Right lobe of liver (tissue), 6 donors: ENCODE measurements around the gene CRISP3. TPM values are rescaled to one million over a fixed set of nuclear protein-coding genes. Genes with fewer than 3 reads are reported as not detected.

Experiments used
- ATAC-seq, 4 donors: fragments of 200-7000 bp; cut with Tn5 transposase; one replicate each; pipeline ENCODE4 v1.9.1; 2020; ENCODE audit warnings: mild to moderate bottlenecking in 4 of 4, moderate library complexity in 4 of 4
- DNase-seq, 3 donors: peaks; one replicate each; pipeline ENCODE4 v3.0.0-alpha.2; 2020
- H3K27ac ChIP-seq, 3 donors: fragments of 200-600 bp; one replicate each; pipeline ENCODE4 v1.8.0; 2022
- H3K27me3 ChIP-seq, 2 donors: fragments of 200-600 bp; one replicate each; pipeline ENCODE4 v1.8.0; 2022
- H3K36me3 ChIP-seq, 4 donors: fragments of 200-600 bp; sonication (generic) in 1 of 4; one replicate each; pipeline versions ENCODE4 v1.5.1 to v1.8.0; 2017 to 2022; ENCODE audit warnings: control low read depth in 1 of 4
- H3K4me1 ChIP-seq, 4 donors: fragments of 200-600 bp; sonication (generic) in 1 of 4; one replicate each; pipeline versions ENCODE4 v1.5.1 to v1.8.0; 2017 to 2022; ENCODE audit warnings: control low read depth in 1 of 4
- H3K4me3 ChIP-seq, 3 donors: fragments of 200-600 bp; one replicate each; pipeline ENCODE4 v1.8.0; 2022
- H3K9me3 ChIP-seq, 4 donors: fragments of 200-600 bp; sonication (generic) in 1 of 4; one replicate each; pipeline versions ENCODE4 v1.5.1 to v1.8.0; 2017 to 2022; ENCODE audit warnings: control low read depth in 1 of 4
- POLR2A ChIP-seq: fragments of 450-650 bp; IDR thresholded peaks from one replicate; pipeline ENCODE4 v1.6.1; 2017; ENCODE audit warnings: antibody characterized with exemption, mild to moderate bottlenecking
- whole genome bisulfite sequencing: methylation state at CpG from one replicate; pipeline ENCODE4 v1.1.6; 2018; ENCODE audit warnings: low coverage, low lambda C conversion rate; ENCODE audit not compliant: insufficient coverage; ENCODE audit errors: missing lambda C conversion rate; 5-methylcytosine and 5-hydroxymethylcytosine counted together
- intact Hi-C, 2 donors: fragments of 100-400 bp; cut with DNase I; formaldehyde crosslinking; loops; one replicate each; pipeline versions ENCODE4 v1.11.2 to v1.14.1; 2022
- long read RNA-seq: library from polyadenylated mRNA; unstranded; transcript quantifications from one replicate; pipeline ENCODE4 v2.0.0, GENCODE V29; 2019
- total RNA-seq, 6 experiments: library from RNA; depleted of rRNA in 2 of 6; stranded (reverse); fragments of >200 nt in 2 of 6; fragmentation: NEBNext Ultra II Directional in 3 of 6; extraction: Animal tissue kit (Norgen Biotek cat#: 25700) in 3 of 6; gene quantifications; one replicate each; pipeline versions ENCODE4 v1.1.0 to v1.2.4, GENCODE V29; 2016 to 2023
- TF ChIP-seq, protein P1 (sequence below), 4 donors: fragments of 200-600 bp in 3 of 4; fragments of 450-650 bp in 1 of 4; IDR thresholded peaks; one replicate each; pipeline versions ENCODE4 v1.5.1 to v1.8.0; 2016 to 2022; ENCODE audit warnings: antibody characterized with exemption in 4 of 4, mild to moderate bottlenecking in 2 of 4
- donor health status: DM: no; HTN: yes; CAD: no.
- donor health status: DM: no; HTN: no; CAD: no.
- donor health status: DM: no; HTN: no; CAD: no.
- donor health status: DM: no; HTN: yes; CAD: no.
- donor health status: DM: no; HTN: yes; CAD: no.

The CRISP3 gene, protein sequence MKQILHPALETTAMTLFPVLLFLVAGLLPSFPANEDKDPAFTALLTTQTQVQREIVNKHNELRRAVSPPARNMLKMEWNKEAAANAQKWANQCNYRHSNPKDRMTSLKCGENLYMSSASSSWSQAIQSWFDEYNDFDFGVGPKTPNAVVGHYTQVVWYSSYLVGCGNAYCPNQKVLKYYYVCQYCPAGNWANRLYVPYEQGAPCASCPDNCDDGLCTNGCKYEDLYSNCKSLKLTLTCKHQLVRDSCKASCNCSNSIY
- total RNA-seq, result 1 to 10 TPM in 1 of 6 experiments, under 1 TPM in 4, not detected in 1; 0.21 to 2.3 (median 0.24) TPM
- long read RNA-seq, result 0 reads

DNA sequence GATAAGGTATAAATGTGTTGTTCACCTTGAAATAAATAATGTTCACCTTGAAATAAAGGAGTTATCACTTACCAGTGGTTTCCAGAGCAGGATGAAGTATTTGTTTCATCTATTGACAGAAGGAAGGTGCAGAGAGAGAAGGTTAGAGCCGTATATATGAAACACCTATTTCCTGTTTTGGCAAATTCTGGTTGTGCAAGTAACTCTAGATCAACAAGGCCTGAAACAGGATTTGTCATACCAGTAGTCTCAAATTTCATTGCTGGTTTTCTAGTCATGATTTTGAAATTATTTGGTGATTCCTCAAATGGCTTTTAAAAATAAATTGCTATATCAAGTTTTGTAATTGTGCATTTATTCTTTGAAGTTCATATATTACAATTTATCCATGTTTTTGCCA lies at the start of gene CRISP3:
Gene CRISP3 (minus strand): TSS at position 130 of the 400 bp plus-strand sequence. CDS start 21 bp downstream, at position 109.
- H3K9me3 ChIP-seq, result no peaks in the 10 kb centered on the region
- H3K36me3 ChIP-seq, result no peaks in the 10 kb centered on the region
- DNase-seq (no peak), ATAC-seq (no peak)
- H3K4me3 ChIP-seq, result no peak within 1 kb of the TSS
- H3K27ac ChIP-seq, result no peak within 1 kb of the TSS
- H3K27me3 ChIP-seq, result no peaks in the 10 kb centered on the region
- TF ChIP-seq POLR2A, result no peak
- TF ChIP-seq, protein P1, sequence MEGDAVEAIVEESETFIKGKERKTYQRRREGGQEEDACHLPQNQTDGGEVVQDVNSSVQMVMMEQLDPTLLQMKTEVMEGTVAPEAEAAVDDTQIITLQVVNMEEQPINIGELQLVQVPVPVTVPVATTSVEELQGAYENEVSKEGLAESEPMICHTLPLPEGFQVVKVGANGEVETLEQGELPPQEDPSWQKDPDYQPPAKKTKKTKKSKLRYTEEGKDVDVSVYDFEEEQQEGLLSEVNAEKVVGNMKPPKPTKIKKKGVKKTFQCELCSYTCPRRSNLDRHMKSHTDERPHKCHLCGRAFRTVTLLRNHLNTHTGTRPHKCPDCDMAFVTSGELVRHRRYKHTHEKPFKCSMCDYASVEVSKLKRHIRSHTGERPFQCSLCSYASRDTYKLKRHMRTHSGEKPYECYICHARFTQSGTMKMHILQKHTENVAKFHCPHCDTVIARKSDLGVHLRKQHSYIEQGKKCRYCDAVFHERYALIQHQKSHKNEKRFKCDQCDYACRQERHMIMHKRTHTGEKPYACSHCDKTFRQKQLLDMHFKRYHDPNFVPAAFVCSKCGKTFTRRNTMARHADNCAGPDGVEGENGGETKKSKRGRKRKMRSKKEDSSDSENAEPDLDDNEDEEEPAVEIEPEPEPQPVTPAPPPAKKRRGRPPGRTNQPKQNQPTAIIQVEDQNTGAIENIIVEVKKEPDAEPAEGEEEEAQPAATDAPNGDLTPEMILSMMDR (IDR thresholded peaks at IDR 0.05), result no peak
- intact Hi-C loops, result no loop called here
- H3K4me1 ChIP-seq, result no peaks in the 10 kb centered on the region
- 13% methylated on average over 1 of the region's 1 CpG for WGBS

DNA sequence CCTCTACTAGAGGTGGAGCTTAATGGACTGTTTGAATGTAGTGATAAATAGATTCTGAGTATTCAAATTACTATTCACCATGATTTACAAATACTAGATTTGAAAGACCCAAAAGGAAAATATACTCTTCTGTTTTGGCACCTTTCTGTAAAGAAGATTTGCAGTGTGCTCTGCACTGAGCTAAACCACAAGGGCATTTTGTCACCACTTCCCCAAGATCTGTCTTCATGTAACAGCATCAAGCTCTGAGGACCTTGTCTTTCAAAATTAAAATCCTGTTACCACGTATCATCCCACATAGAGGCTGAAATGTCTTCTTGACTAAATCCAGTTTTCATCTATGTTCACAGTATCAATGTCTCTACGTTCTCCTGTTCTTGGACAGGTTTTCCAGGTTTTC lies 46.2 kb upstream of the CRISP3 start:
- Histone ChIP-seq H3K4me3 (no peak overlapping the region), H3K27me3 (no peaks in the 10 kb centered on the region), H3K4me1 (no peaks in the 10 kb centered on the region), H3K27ac (no peak overlapping the region), H3K9me3 (no peaks in the 10 kb centered on the region), H3K36me3 (no peaks in the 10 kb centered on the region)
- DNase-seq, result no peak
- TF ChIP-seq, protein P1 (IDR thresholded peaks at IDR 0.05), result no peak
- no peak for TF ChIP-seq POLR2A
- no peak for ATAC-seq
- whole genome bisulfite sequencing, result 58% methylated on average over 2 of the region's 2 CpGs
- intact Hi-C loops, result no loop called here

DNA sequence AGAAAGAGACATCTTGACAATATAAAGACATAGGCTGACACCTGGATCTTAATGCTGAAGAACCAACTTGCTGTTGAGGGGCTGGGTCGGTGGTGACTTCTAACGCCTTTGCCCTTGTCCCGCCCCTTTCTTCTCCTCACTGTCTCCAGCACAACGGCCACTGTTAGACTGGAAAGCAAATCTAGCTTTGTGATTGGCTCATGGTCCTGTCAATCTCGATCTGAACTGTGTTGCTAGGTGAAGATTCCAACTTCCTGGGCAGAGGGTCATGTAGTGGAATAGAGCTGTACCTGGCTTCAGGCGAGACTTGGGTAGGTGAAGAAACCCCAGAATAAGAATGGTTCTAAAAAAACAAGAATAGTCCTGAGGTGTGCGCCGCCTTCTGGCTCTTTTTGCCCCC lies 43.0 kb upstream of the CRISP3 start, which contains the start of gene PGK2:
Gene PGK2 (minus strand): TSS at position 110 of the 400 bp plus-strand sequence. CDS start 98 bp downstream, at position 12.
- H3K27me3 ChIP-seq, result no peaks in the 10 kb centered on the region
- no peaks in the 10 kb centered on the region for H3K36me3 ChIP-seq

DNA sequence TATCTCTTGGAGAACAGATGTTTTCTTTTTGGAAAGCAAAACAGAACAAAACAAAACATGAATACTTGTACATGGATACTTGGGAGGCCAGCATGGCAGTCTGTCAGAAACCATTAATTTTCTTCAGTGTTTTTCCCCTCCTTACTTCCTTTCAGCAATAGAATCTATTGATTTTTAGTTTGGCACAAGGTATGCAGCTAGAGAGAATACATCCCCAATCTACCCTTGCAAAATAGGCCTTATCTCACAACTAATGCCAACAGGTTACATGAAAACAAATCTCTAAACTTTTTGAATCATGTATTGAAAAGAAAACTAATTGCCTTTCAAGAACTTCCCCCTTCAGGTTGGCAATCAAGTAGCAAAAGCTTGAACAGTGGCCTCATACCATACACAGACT lies 40.1 kb upstream of the CRISP3 start:
- Histone ChIP-seq H3K36me3 (no peaks in the 10 kb centered on the region), H3K27ac (no peak overlapping the region), H3K4me3 (no peak overlapping the region), H3K9me3 (no peaks in the 10 kb centered on the region), H3K4me1 (peaks cover 0 to 8% (median 0%) of the 10 kb centered on the region in 4 donors), H3K27me3 (no peaks in the 10 kb centered on the region)
- no peak for DNase-seq
- intact Hi-C loops, result no loop called here
- no peak for TF ChIP-seq POLR2A
- TF ChIP-seq, protein P1 (IDR thresholded peaks at IDR 0.05), result no peak
- ATAC-seq, result peak; percentile 55 to 72 (median 68)

More for the DNA sequence above, 43.0 kb upstream of the CRISP3 start, which contains the start of gene PGK2:
- intact Hi-C loops, result no loop called here
- Histone ChIP-seq H3K9me3 (no peaks in the 10 kb centered on the region), H3K4me3 (no peak within 1 kb of the TSS), H3K4me1 (peaks cover 0 to 8% (median 0%) of the 10 kb centered on the region in 4 donors), H3K27ac (no peak within 1 kb of the TSS)
- DNase-seq (no peak), ATAC-seq (no peak)
- TF ChIP-seq, protein P1 (IDR thresholded peaks at IDR 0.05), result no peak
- TF ChIP-seq POLR2A, result no peak
- WGBS, result 88% methylated on average over 8 of the region's 8 CpGs
